CD8-positive, alpha-beta memory T cell (primary cell): ENCODE results near the gene KAZN. TPM values are rescaled to one million over a fixed set of nuclear protein-coding genes. Genes with fewer than 3 reads are reported as not detected.

Source experiments
- CTCF ChIA-PET: fragments of 350-600 bp; sonication (Branson Sonifier 250); formaldehyde crosslinking; loops from one replicate; lab custom pipeline; 2021; ENCODE audit warnings: antibody characterized with exemption; lab: Charles Lee
- POLR2A ChIA-PET: fragments of 350-600 bp; sonication (Branson Sonifier 250); formaldehyde crosslinking; loops from one replicate; lab custom pipeline; 2021; ENCODE audit warnings: antibody characterized with exemption; lab: Charles Lee
- DNase-seq, 5 donors: peaks; one replicate each; pipeline versions ENCODE4 v3.0.0 to v3.0.0-alpha.2; 2020 to 2022; ENCODE audit warnings: mixed read lengths in 1 of 5
- H3K27ac ChIP-seq: one replicate; pipeline ENCODE4 v1.7.0; 2013; ENCODE audit warnings: low read depth, mild to moderate bottlenecking, low read length, moderate library complexity
- H3K27me3 ChIP-seq: 2 replicates; pipeline ENCODE4 v1.7.0; 2013; ENCODE audit warnings: low read length, mild to moderate bottlenecking; ENCODE audit not compliant: insufficient read depth, poor library complexity, severe bottlenecking
- H3K36me3 ChIP-seq: 2 replicates; pipeline ENCODE4 v1.7.0; 2013; ENCODE audit warnings: mild to moderate bottlenecking, low read length, moderate library complexity; ENCODE audit not compliant: insufficient read depth
- H3K4me1 ChIP-seq: 2 replicates; pipeline ENCODE4 v1.7.0; 2013; ENCODE audit warnings: mild to moderate bottlenecking, low read length, moderate library complexity; ENCODE audit not compliant: insufficient read depth
- H3K4me3 ChIP-seq: 2 replicates; pipeline ENCODE4 v1.7.0; 2013; ENCODE audit warnings: mild to moderate bottlenecking, low read length
- H3K9me3 ChIP-seq: 2 replicates; pipeline ENCODE4 v1.7.0; 2013; ENCODE audit warnings: mild to moderate bottlenecking, low read length
- H3K27ac Mint-ChIP-seq, 8 donors: one replicate each; pipeline ENCODE4 v1.8.0; 2020 to 2021; ENCODE audit warnings: mixed read lengths in 8 of 8, mild to moderate bottlenecking in 6 of 8, inconsistent platforms in 3 of 8, moderate library complexity in 3 of 8
- H3K27me3 Mint-ChIP-seq, 2 donors: one replicate each; pipeline ENCODE4 v1.8.0; 2020 to 2021; ENCODE audit warnings: mixed read lengths in 2 of 2, mild to moderate bottlenecking in 1 of 2, moderate library complexity in 1 of 2
- H3K36me3 Mint-ChIP-seq, 3 donors: one replicate each; pipeline ENCODE4 v1.8.0; 2020 to 2021; ENCODE audit warnings: mixed read lengths in 3 of 3, inconsistent platforms in 1 of 3, mild to moderate bottlenecking in 1 of 3
- H3K4me1 Mint-ChIP-seq, 3 donors: one replicate each; pipeline ENCODE4 v1.8.0; 2020 to 2021; ENCODE audit warnings: mixed read lengths in 3 of 3, inconsistent platforms in 1 of 3, mild to moderate bottlenecking in 1 of 3
- H3K4me3 Mint-ChIP-seq, 7 donors: one replicate each; pipeline ENCODE4 v1.8.0; 2020 to 2021; ENCODE audit warnings: mixed read lengths in 7 of 7, mild to moderate bottlenecking in 6 of 7, moderate library complexity in 4 of 7, inconsistent platforms in 2 of 7
- H3K9me3 Mint-ChIP-seq, 5 donors: one replicate each; pipeline ENCODE4 v1.8.0; 2020 to 2022; ENCODE audit warnings: mixed read lengths in 5 of 5, mild to moderate bottlenecking in 3 of 5, moderate library complexity in 2 of 5, inconsistent platforms in 1 of 5
- polyA plus RNA-seq: library from polyadenylated mRNA; unstranded; fragments of 300-500 nt; fragmentation: Illumina TruSeq; gene quantifications from one replicate; pipeline ENCODE4 v1.2.3, GENCODE V29; 2021
- total RNA-seq, 2 experiments: library from RNA; stranded (reverse); gene quantifications; one replicate each; pipeline ENCODE4 v1.2.3, GENCODE V29; 2021

KAZN gene
- total and polyA plus RNA-seq, 3 experiments from 2014 or later = 0.15 to 0.35 (median 0.18) TPM

GRCh38 chr1:14815175-14815877 lies 216.8 kb downstream of the KAZN start:
- no peaks in the 10 kb centered on the region for H3K9me3 Mint-ChIP-seq
- DNase-seq = no peak
- H3K4me1 Mint-ChIP-seq = no peaks in the 10 kb centered on the region
- Histone ChIP-seq H3K36me3 (no peaks in the 10 kb centered on the region), H3K27me3 (no peaks in the 10 kb centered on the region), H3K27ac (no peak overlapping the region), H3K4me3 (no peak overlapping the region), H3K4me1 (no peaks in the 10 kb centered on the region), H3K9me3 (no peaks in the 10 kb centered on the region)
- H3K27ac Mint-ChIP-seq = no peak overlapping the region
- ChIA-PET CTCF (no interaction called here), POLR2A (no interaction called here)
- no peaks in the 10 kb centered on the region for H3K36me3 Mint-ChIP-seq
- peaks cover 0 to 13% of the 10 kb centered on the region in 2 donors for H3K27me3 Mint-ChIP-seq
- H3K4me3 Mint-ChIP-seq = no peak overlapping the region

DNA sequence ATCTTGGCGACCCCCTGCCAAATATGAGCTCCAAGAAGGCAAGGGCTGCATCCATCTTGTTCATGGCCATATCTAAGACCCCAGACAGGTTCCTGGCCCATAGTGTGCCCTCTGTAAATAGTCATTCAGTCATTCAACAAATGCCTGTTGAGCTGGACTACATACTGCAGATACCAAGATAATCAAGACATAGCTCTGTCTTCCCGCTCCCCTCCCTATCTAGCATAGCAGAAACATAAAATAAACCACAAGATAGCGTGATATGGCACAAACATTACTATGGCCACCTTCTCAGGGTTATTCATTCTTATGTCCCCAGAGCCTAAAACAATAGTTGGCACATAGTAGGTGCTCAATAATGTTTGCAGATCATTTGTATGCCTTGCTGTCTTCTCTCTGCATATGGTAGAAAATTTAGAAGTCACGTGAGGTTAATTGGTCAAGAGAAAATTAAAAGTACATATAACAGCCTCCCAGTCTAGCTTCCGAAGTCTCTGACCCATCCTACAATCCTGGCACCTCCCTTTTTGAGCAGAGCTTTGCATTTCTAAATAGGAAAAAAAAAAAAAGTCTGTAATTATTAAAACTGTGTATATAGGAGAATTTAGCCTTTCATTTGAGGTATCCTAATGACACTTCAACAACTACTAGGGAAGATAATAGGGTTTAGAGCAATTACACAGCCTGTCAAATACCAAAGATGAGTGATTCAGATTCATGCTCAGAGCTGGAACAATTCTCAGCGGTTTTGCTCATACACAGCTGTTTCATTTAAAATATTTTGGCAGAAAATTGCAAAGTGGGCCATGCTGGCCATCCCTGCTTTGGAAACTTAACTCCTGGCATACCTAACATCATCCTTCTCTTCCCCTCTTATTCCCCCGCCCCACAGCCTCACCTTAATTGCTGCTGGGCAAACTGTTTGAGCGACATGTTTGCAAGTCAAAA lies 219.0 kb downstream of the KAZN start:
- Mint-ChIP-seq H3K4me1 (no peaks in the 10 kb centered on the region), H3K36me3 (no peaks in the 10 kb centered on the region), H3K27me3 (peaks cover 5 to 13% of the 10 kb centered on the region in 2 donors), H3K4me3 (no peak overlapping the region), H3K9me3 (no peaks in the 10 kb centered on the region), H3K27ac (no peak overlapping the region)
- DNase-seq = no peak
- Histone ChIP-seq H3K27ac (no peak overlapping the region), H3K9me3 (no peaks in the 10 kb centered on the region), H3K27me3 (no peaks in the 10 kb centered on the region), H3K4me3 (no peak overlapping the region), H3K36me3 (no peaks in the 10 kb centered on the region), H3K4me1 (no peaks in the 10 kb centered on the region)
- ChIA-PET POLR2A (no interaction called here), CTCF (no interaction called here)

GRCh38 chr1:14820295-14821085 lies 222.0 kb downstream of the KAZN start:
- Mint-ChIP-seq H3K4me3 (no peak overlapping the region), H3K36me3 (no peaks in the 10 kb centered on the region), H3K27ac (no peak overlapping the region), H3K27me3 (peaks cover 6 to 7% of the 10 kb centered on the region in 2 donors), H3K4me1 (no peaks in the 10 kb centered on the region), H3K9me3 (peaks cover 0 to 3% (median 0%) of the 10 kb centered on the region in 5 donors)
- POLR2A ChIA-PET = no interaction called here
- no peaks in the 10 kb centered on the region for H3K36me3 ChIP-seq
- CTCF ChIA-PET = no interaction called here
- no peak overlapping the region for H3K4me3 ChIP-seq
- no peaks in the 10 kb centered on the region for H3K4me1 ChIP-seq
- no peak overlapping the region for H3K27ac ChIP-seq
- no peaks in the 10 kb centered on the region for H3K9me3 ChIP-seq
- DNase-seq = no peak
- no peaks in the 10 kb centered on the region for H3K27me3 ChIP-seq

DNA sequence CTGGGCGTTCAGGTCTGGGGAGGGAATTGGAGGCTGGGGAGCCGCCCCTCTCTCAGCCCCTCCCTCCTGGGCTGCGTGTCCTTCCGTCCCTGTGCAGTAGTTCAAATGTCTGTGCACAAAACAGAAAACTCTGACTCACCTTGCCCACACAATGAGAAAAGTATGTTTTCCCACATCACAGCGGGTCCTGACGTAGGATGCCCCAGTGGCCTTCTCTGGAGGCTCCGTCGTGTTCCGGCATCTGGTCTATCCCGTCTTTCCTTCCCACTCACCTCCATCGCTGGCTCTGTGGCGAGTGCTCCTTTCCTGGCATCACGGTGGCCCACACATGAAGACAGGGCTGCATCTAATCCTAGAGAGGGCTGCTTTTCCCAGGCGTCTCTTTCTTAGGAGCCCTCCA lies 224.0 kb downstream of the KAZN start:
- Histone ChIP-seq H3K36me3 (no peaks in the 10 kb centered on the region), H3K4me3 (no peak overlapping the region)
- peaks cover 7 to 8% of the 10 kb centered on the region in 2 donors for H3K27me3 Mint-ChIP-seq

DNA sequence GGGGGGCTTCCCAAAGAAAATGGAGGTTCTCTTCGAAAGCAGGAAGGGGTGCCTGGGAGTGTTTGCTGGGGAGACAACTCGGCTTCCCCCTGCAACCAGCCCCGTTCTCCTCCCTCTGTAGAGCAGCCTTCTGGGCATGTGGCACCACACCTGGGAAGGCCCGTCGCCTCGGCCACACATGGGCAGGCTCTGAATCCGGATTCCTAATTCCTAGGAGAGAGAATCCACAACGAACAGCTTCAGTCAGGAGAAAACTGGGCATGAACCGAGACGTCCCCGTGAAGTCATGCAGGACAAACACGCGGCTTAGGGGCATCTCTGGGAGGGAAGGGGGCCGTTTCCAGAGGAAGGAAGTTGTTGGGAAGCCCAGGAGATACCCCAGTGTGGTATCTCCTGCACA lies 224.5 kb downstream of the KAZN start:
- H3K4me3 ChIP-seq = no peak overlapping the region
- POLR2A ChIA-PET = no interaction called here
- Mint-ChIP-seq H3K4me1 (no peaks in the 10 kb centered on the region), H3K9me3 (peaks cover 0 to 3% (median 0%) of the 10 kb centered on the region in 5 donors), H3K27ac (no peak overlapping the region), H3K27me3 (peaks cover 7 to 8% of the 10 kb centered on the region in 2 donors), H3K4me3 (no peak overlapping the region), H3K36me3 (no peaks in the 10 kb centered on the region)
- CTCF ChIA-PET = no interaction called here
- no peaks in the 10 kb centered on the region for H3K9me3 ChIP-seq
- H3K27ac ChIP-seq = no peak overlapping the region
- no peak for DNase-seq
- no peaks in the 10 kb centered on the region for H3K4me1 ChIP-seq
- H3K27me3 ChIP-seq = no peaks in the 10 kb centered on the region
- H3K36me3 ChIP-seq = no peaks in the 10 kb centered on the region

More for the DNA sequence above, 224.0 kb downstream of the KAZN start:
- Mint-ChIP-seq H3K9me3 (peaks cover 0 to 3% (median 0%) of the 10 kb centered on the region in 5 donors), H3K4me3 (no peak overlapping the region), H3K27ac (peak overlapping the region in 1 of 8 donors; percentile 65), H3K4me1 (no peaks in the 10 kb centered on the region), H3K36me3 (no peaks in the 10 kb centered on the region)
- Histone ChIP-seq H3K4me1 (no peaks in the 10 kb centered on the region), H3K27me3 (no peaks in the 10 kb centered on the region), H3K27ac (no peak overlapping the region), H3K9me3 (no peaks in the 10 kb centered on the region)
- CTCF ChIA-PET = no interaction called here
- POLR2A ChIA-PET = no interaction called here
- no peak for DNase-seq

GRCh38 chr1:14824314-14824915 lies 225.9 kb downstream of the KAZN start:
- Histone ChIP-seq H3K4me1 (no peaks in the 10 kb centered on the region), H3K27ac (no peak overlapping the region), H3K4me3 (no peak overlapping the region), H3K36me3 (no peaks in the 10 kb centered on the region), H3K27me3 (no peaks in the 10 kb centered on the region), H3K9me3 (no peaks in the 10 kb centered on the region)
- DNase-seq = no peak
- H3K4me1 Mint-ChIP-seq = no peaks in the 10 kb centered on the region
- H3K36me3 Mint-ChIP-seq = no peaks in the 10 kb centered on the region
- H3K9me3 Mint-ChIP-seq = peaks cover 0 to 3% (median 0%) of the 10 kb centered on the region in 5 donors
- peaks cover 4 to 8% of the 10 kb centered on the region in 2 donors for H3K27me3 Mint-ChIP-seq
- POLR2A ChIA-PET = interaction anchor here (0.7 kb wide), 1 partner anchor 27 kb away, joined by 5 read pairs; no protein-coding TSS in a partner anchor
- no peak overlapping the region for H3K27ac Mint-ChIP-seq
- H3K4me3 Mint-ChIP-seq = no peak overlapping the region
- CTCF ChIA-PET = interaction anchor here (0.7 kb wide), 1 partner anchor 24 kb away, joined by 4 read pairs; no protein-coding TSS in a partner anchor

GRCh38 chr1:14825396-14825795 lies 226.9 kb downstream of the KAZN start:
- H3K4me3 ChIP-seq = no peak overlapping the region
- Mint-ChIP-seq H3K4me1 (no peaks in the 10 kb centered on the region), H3K27me3 (peaks cover 4 to 8% of the 10 kb centered on the region in 2 donors), H3K27ac (no peak overlapping the region), H3K4me3 (no peak overlapping the region), H3K9me3 (peaks cover 0 to 3% (median 0%) of the 10 kb centered on the region in 5 donors), H3K36me3 (no peaks in the 10 kb centered on the region)
- no peaks in the 10 kb centered on the region for H3K27me3 ChIP-seq
- H3K27ac ChIP-seq = no peak overlapping the region
- no peaks in the 10 kb centered on the region for H3K36me3 ChIP-seq
- H3K4me1 ChIP-seq = no peaks in the 10 kb centered on the region
- H3K9me3 ChIP-seq = no peaks in the 10 kb centered on the region
- DNase-seq = no peak
- ChIA-PET CTCF (no interaction called here), POLR2A (no interaction called here)
